Measurements from ENCODE around the gene B3GAT1.
A peak's percentile ranks its signal among the peaks of the same experiment; 100 is the strongest.

The B3GAT1 gene

DNA sequence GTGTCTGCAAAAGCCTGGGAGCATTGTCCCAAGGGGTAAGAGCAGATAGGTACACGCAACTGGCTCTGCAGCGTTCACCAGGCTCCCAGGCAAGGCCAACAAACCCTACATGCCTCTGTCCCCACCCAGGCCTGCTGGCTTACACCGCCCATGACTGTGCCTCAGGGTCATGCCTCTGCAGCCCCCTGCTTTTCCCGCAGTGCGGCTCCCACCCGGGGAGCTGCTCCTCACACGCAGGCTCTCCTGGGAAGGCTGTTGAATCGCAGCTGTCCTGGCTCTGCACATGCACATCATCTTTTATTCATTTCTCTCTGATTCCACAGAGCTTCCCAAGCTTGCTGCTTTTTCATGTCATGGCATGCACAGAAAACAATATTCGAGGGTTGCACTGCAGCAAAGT lies 29.2 kb upstream of the B3GAT1 start:
- 82% methylated on average over 7 of the region's 9 CpGs for WGBS (ENCODE audit: insufficient coverage)

DNA sequence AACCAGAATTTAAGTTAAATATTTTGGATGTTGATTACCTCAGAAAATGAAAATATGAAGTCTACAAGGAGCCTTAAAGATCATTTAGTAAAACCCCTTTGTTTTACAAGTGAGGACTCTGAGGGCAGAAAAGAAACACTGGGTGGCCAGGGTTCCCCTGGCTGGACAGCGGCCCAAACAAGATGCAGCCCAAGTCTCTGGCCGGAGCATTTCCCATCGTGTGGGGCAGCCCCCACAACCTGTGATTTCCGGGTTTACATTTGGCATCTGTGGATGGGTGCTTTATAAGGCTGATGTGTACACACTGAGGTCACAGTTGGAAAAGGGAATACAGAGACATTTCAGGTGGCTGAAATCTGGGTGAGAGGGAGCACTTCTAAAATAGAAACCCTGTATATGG lies 28.8 kb upstream of the B3GAT1 start:
- POLR2A ChIA-PET = no interaction called here
- Histone ChIP-seq H3K36me3 (ENCODE audit: control insufficient read depth in 4 of 4, insufficient read depth in 4 of 4, low read length in 3 of 4) (no peaks in the 10 kb centered on the region), H3K4me3 (ENCODE audit: control insufficient read depth in 1 of 7, extremely low read depth in 1 of 7, insufficient read depth in 4 of 7, low read depth in 2 of 7, low read length in 6 of 7) (no peak overlapping the region), H3K9me3 (ENCODE audit: control extremely low read depth in 1 of 5, control insufficient read depth in 4 of 5, insufficient read depth in 2 of 5, low read depth in 1 of 5, low read length in 4 of 5) (no peaks in the 10 kb centered on the region), H3K4me1 (ENCODE audit: control extremely low read depth in 1 of 4, control insufficient read depth in 4 of 4, insufficient read depth in 4 of 4, low read length in 3 of 4) (no peaks in the 10 kb centered on the region), H3K27me3 (replicated peaks in 2 of 5; ENCODE audit: control insufficient read depth in 4 of 5, insufficient read depth in 5 of 5, low read length in 4 of 5) (peaks cover 0 to 25% (median 2%) of the 10 kb centered on the region in 5 experiments), H3K27ac (ENCODE audit: insufficient read depth in 1 of 2, low read depth in 1 of 2, low read length in 2 of 2, poor library complexity in 1 of 2, severe bottlenecking in 2 of 2) (no peak overlapping the region)
- no peak for DNase-seq
- WGBS (ENCODE audit: insufficient coverage) = 90% methylated on average over 2 of the region's 4 CpGs
- CTCF ChIA-PET = no interaction called here

More for the DNA sequence above, 29.2 kb upstream of the B3GAT1 start:
- no peaks in the 10 kb centered on the region for H3K36me3 ChIP-seq (ENCODE audit: control insufficient read depth in 4 of 4, insufficient read depth in 4 of 4, low read length in 3 of 4)
- DNase-seq = no peak
- no peak overlapping the region for H3K27ac ChIP-seq (ENCODE audit: insufficient read depth in 1 of 2, low read depth in 1 of 2, low read length in 2 of 2, poor library complexity in 1 of 2, severe bottlenecking in 2 of 2)
- ChIA-PET POLR2A (no interaction called here), CTCF (no interaction called here)
- no peaks in the 10 kb centered on the region for H3K9me3 ChIP-seq (ENCODE audit: control extremely low read depth in 1 of 5, control insufficient read depth in 4 of 5, insufficient read depth in 2 of 5, low read depth in 1 of 5, low read length in 4 of 5)
- no peaks in the 10 kb centered on the region for H3K4me1 ChIP-seq (ENCODE audit: control extremely low read depth in 1 of 4, control insufficient read depth in 4 of 4, insufficient read depth in 4 of 4, low read length in 3 of 4)
- no peak overlapping the region for H3K4me3 ChIP-seq (ENCODE audit: control insufficient read depth in 1 of 7, extremely low read depth in 1 of 7, insufficient read depth in 4 of 7, low read depth in 2 of 7, low read length in 6 of 7)
- peaks cover 0 to 23% (median 2%) of the 10 kb centered on the region in 5 experiments for H3K27me3 ChIP-seq (replicated peaks in 2 of 5; ENCODE audit: control insufficient read depth in 4 of 5, insufficient read depth in 5 of 5, low read length in 4 of 5)

DNA sequence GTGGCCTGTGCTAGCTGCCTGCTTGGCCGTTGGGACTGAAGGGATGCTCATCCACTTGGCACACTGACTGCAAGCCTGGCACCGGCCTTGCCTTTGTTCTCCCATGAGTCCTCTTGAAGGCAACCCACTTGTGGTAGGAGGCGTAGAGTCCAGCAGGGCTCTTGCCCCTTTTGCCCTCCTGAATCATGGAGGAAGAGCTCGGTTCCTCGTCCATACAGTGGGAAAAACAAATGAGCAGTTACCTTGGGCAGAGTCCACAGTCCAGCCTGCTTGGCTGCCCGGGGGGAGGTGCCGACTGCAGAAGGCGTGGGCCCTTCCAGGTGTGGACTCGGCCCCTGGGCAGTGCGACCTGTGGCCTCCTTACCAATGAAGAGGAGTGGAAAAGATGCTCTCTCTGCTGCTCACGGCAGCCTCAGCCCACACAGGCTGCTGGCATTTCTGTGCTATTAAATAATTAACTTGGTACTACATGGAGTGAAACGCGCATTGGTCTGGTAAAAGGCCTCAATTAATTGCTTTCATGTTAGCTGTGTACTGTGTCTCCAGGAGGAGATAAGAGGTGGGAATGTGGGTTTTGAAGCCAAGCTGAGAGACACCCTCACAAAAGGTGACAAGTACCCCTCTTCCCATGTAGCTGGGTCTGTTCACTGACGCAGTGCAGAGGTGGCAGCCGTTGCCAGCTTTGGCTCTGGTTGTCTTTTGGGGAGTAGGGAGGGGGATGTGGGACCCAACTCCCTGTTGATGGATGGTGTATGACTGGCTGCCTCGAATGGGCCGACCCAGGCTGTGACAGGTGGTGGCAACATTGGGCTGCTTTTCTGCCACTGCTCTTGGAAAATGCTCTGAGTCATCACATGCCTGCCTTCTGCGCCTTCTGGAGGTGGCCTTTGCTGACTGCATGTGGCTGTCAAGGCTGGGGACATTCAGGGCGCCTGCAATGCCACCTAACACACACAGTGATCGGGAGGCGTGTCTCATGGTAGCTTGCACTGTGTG lies 26.8 kb upstream of the B3GAT1 start:
- WGBS (ENCODE audit: insufficient coverage) = 81% methylated on average over 21 of the region's 21 CpGs
- Histone ChIP-seq H3K9me3 (ENCODE audit: control extremely low read depth in 1 of 5, control insufficient read depth in 4 of 5, insufficient read depth in 2 of 5, low read depth in 1 of 5, low read length in 4 of 5) (no peaks in the 10 kb centered on the region), H3K27me3 (replicated peaks in 2 of 5; ENCODE audit: control insufficient read depth in 4 of 5, insufficient read depth in 5 of 5, low read length in 4 of 5) (peaks cover 0 to 27% (median 0%) of the 10 kb centered on the region in 5 experiments), H3K27ac (ENCODE audit: insufficient read depth in 1 of 2, low read depth in 1 of 2, low read length in 2 of 2, poor library complexity in 1 of 2, severe bottlenecking in 2 of 2) (no peak overlapping the region), H3K4me3 (ENCODE audit: control insufficient read depth in 1 of 7, extremely low read depth in 1 of 7, insufficient read depth in 4 of 7, low read depth in 2 of 7, low read length in 6 of 7) (no peak overlapping the region), H3K36me3 (ENCODE audit: control insufficient read depth in 4 of 4, insufficient read depth in 4 of 4, low read length in 3 of 4) (no peaks in the 10 kb centered on the region), H3K4me1 (ENCODE audit: control extremely low read depth in 1 of 4, control insufficient read depth in 4 of 4, insufficient read depth in 4 of 4, low read length in 3 of 4) (no peaks in the 10 kb centered on the region)
- CTCF ChIA-PET = no interaction called here
- DNase-seq = no peak
- POLR2A ChIA-PET = no interaction called here

DNA sequence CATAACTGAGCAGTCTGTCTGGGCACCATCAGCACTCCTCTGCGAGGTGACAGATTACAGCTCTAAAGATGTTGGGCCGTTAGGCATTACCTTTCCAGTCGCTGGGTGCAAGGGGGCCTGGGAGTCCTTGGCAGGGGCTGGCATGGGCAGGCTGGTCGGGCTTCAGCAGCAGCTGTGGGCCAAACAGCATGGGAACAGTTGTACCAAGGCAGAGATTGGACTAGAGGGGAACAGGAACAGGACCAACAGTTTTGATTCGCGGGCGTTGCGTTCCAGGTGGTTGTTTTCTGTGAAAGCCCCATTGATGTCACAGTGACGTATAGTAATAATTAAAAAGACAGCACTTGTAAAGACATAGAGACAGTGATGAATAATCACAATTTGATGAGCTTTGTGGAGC lies 25.8 kb upstream of the B3GAT1 start:
- Histone ChIP-seq H3K4me1 (ENCODE audit: control extremely low read depth in 1 of 4, control insufficient read depth in 4 of 4, insufficient read depth in 4 of 4, low read length in 3 of 4) (no peaks in the 10 kb centered on the region), H3K36me3 (ENCODE audit: control insufficient read depth in 4 of 4, insufficient read depth in 4 of 4, low read length in 3 of 4) (no peaks in the 10 kb centered on the region), H3K27me3 (replicated peaks in 2 of 5; ENCODE audit: control insufficient read depth in 4 of 5, insufficient read depth in 5 of 5, low read length in 4 of 5) (peaks cover 0 to 16% (median 3%) of the 10 kb centered on the region in 5 experiments), H3K9me3 (ENCODE audit: control extremely low read depth in 1 of 5, control insufficient read depth in 4 of 5, insufficient read depth in 2 of 5, low read depth in 1 of 5, low read length in 4 of 5) (no peaks in the 10 kb centered on the region), H3K27ac (ENCODE audit: insufficient read depth in 1 of 2, low read depth in 1 of 2, low read length in 2 of 2, poor library complexity in 1 of 2, severe bottlenecking in 2 of 2) (no peak overlapping the region), H3K4me3 (ENCODE audit: control insufficient read depth in 1 of 7, extremely low read depth in 1 of 7, insufficient read depth in 4 of 7, low read depth in 2 of 7, low read length in 6 of 7) (no peak overlapping the region)
- WGBS (ENCODE audit: insufficient coverage) = 87% methylated on average over 4 of the region's 9 CpGs
- DNase-seq = no peak
- ChIA-PET CTCF (no interaction called here), POLR2A (no interaction called here)

DNA sequence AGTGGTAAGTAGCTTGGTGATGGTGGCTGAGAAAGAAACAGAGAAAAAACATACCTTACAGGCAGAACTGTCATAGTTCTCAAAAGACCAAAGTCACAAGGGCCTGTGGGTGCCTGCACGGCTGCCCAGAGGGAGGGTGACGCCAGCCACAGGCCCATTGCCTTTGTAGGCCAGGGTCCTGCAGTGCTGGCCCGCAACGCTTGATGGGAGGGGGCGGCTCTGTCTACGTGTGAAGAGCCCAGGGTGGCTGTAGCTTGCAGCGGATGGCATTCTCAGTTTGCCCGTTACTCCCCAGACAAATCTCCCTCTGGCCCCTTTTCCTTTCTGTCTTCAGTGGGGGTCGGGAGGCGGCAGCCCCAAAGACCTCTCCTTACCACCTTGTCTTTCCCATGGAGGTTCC lies 24.7 kb upstream of the B3GAT1 start:
- Histone ChIP-seq H3K9me3 (ENCODE audit: control extremely low read depth in 1 of 5, control insufficient read depth in 4 of 5, insufficient read depth in 2 of 5, low read depth in 1 of 5, low read length in 4 of 5) (no peaks in the 10 kb centered on the region), H3K4me1 (ENCODE audit: control extremely low read depth in 1 of 4, control insufficient read depth in 4 of 4, insufficient read depth in 4 of 4, low read length in 3 of 4) (no peaks in the 10 kb centered on the region), H3K4me3 (ENCODE audit: control insufficient read depth in 1 of 7, extremely low read depth in 1 of 7, insufficient read depth in 4 of 7, low read depth in 2 of 7, low read length in 6 of 7) (peak overlapping the region in 1 of 7 experiments; percentile 4), H3K36me3 (ENCODE audit: control insufficient read depth in 4 of 4, insufficient read depth in 4 of 4, low read length in 3 of 4) (no peaks in the 10 kb centered on the region), H3K27ac (ENCODE audit: insufficient read depth in 1 of 2, low read depth in 1 of 2, low read length in 2 of 2, poor library complexity in 1 of 2, severe bottlenecking in 2 of 2) (no peak overlapping the region), H3K27me3 (replicated peaks in 2 of 5; ENCODE audit: control insufficient read depth in 4 of 5, insufficient read depth in 5 of 5, low read length in 4 of 5) (peaks cover 0 to 12% (median 0%) of the 10 kb centered on the region in 5 experiments)
- no peak for DNase-seq
- CTCF ChIA-PET = no interaction called here
- WGBS (ENCODE audit: insufficient coverage) = 97% methylated on average over 9 of the region's 10 CpGs
- POLR2A ChIA-PET = no interaction called here

DNA sequence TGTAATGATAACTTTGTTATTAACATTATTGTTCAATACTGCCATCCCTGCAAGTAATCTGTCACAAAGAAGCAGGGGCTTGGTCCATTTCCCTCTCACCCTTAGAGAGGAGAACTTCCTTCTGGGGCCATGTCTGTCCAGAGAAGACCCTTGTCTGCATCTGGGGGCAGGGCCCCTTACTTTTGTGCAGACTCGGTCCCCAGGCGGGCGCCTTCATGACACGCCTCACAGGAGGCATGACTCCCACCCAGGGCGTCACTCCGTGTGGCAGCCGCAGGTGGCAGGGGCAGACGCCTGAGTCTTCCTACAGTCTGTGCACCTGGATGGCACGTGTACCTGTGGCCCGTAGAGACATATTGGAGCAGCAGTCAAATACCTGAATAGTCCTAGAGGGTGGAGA lies 21.8 kb upstream of the B3GAT1 start:
- Histone ChIP-seq H3K27ac (ENCODE audit: insufficient read depth in 1 of 2, low read depth in 1 of 2, low read length in 2 of 2, poor library complexity in 1 of 2, severe bottlenecking in 2 of 2) (no peak overlapping the region), H3K27me3 (replicated peaks in 2 of 5; ENCODE audit: control insufficient read depth in 4 of 5, insufficient read depth in 5 of 5, low read length in 4 of 5) (peaks cover 0 to 13% (median 3%) of the 10 kb centered on the region in 5 experiments), H3K9me3 (ENCODE audit: control extremely low read depth in 1 of 5, control insufficient read depth in 4 of 5, insufficient read depth in 2 of 5, low read depth in 1 of 5, low read length in 4 of 5) (no peaks in the 10 kb centered on the region), H3K4me3 (ENCODE audit: control insufficient read depth in 1 of 7, extremely low read depth in 1 of 7, insufficient read depth in 4 of 7, low read depth in 2 of 7, low read length in 6 of 7) (no peak overlapping the region), H3K4me1 (ENCODE audit: control extremely low read depth in 1 of 4, control insufficient read depth in 4 of 4, insufficient read depth in 4 of 4, low read length in 3 of 4) (no peaks in the 10 kb centered on the region), H3K36me3 (ENCODE audit: control insufficient read depth in 4 of 4, insufficient read depth in 4 of 4, low read length in 3 of 4) (no peaks in the 10 kb centered on the region)
- ChIA-PET CTCF (no interaction called here), POLR2A (no interaction called here)
- no peak for DNase-seq
- 82% methylated on average over 10 of the region's 10 CpGs for WGBS (ENCODE audit: insufficient coverage)

DNA sequence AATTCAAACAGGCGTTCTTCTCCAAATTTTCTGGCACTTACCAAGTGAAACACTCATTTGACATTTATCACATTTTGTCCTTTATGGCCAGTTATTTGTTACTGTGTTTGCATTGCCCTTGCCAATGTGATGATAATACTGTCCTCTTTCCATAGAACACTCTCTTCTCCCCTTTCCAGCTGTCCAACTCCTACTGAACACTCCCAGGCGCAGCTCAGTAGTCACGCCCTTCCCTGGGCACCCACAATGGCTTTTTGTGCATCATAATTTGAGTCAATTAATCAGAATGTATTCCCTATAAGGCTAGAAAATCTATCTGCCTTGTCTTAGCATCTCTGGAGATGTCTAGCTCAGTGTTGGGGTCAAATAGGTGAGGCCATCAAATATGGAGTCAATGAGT lies 21.2 kb upstream of the B3GAT1 start:
- Histone ChIP-seq H3K4me3 (ENCODE audit: control insufficient read depth in 1 of 7, extremely low read depth in 1 of 7, insufficient read depth in 4 of 7, low read depth in 2 of 7, low read length in 6 of 7) (no peak overlapping the region), H3K27ac (ENCODE audit: insufficient read depth in 1 of 2, low read depth in 1 of 2, low read length in 2 of 2, poor library complexity in 1 of 2, severe bottlenecking in 2 of 2) (no peak overlapping the region), H3K4me1 (ENCODE audit: control extremely low read depth in 1 of 4, control insufficient read depth in 4 of 4, insufficient read depth in 4 of 4, low read length in 3 of 4) (no peaks in the 10 kb centered on the region), H3K9me3 (ENCODE audit: control extremely low read depth in 1 of 5, control insufficient read depth in 4 of 5, insufficient read depth in 2 of 5, low read depth in 1 of 5, low read length in 4 of 5) (no peaks in the 10 kb centered on the region), H3K36me3 (ENCODE audit: control insufficient read depth in 4 of 4, insufficient read depth in 4 of 4, low read length in 3 of 4) (no peaks in the 10 kb centered on the region), H3K27me3 (replicated peaks in 2 of 5; ENCODE audit: control insufficient read depth in 4 of 5, insufficient read depth in 5 of 5, low read length in 4 of 5) (peaks cover 0 to 13% (median 3%) of the 10 kb centered on the region in 5 experiments)
- WGBS (ENCODE audit: insufficient coverage) = 100% methylated on average over 3 of the region's 3 CpGs
- CTCF ChIA-PET = no interaction called here
- no peak for DNase-seq
- POLR2A ChIA-PET = no interaction called here
